B cell (primary cell): ENCODE measurements around the gene PAN3. TPM values are rescaled to one million over a fixed set of nuclear protein-coding genes. Genes with fewer than 3 reads are reported as not detected.

Source experiments
- ATAC-seq: fragments of 200-7000 bp; cut with Tn5 transposase; one replicate; pipeline ENCODE4 v1.10.0; 2021; ENCODE audit warnings: low read depth, mild to moderate bottlenecking, moderate number of reproducible peaks, moderate library complexity
- CTCF ChIA-PET: fragments of 350-600 bp; sonication (Branson Sonifier 250); formaldehyde crosslinking; loops from one replicate; lab custom pipeline; 2021; ENCODE audit warnings: antibody characterized with exemption, inconsistent platforms; lab: Charles Lee
- POLR2A ChIA-PET: fragments of 350-600 bp; sonication (Branson Sonifier 250); formaldehyde crosslinking; loops from one replicate; lab custom pipeline; 2021; ENCODE audit warnings: antibody characterized with exemption; lab: Charles Lee
- DNase-seq: peaks from one replicate; pipeline ENCODE4 v3.0.0; 2013
- H2AFZ ChIP-seq: 2 replicates; pipeline ENCODE4 v1.6.1; 2012; ENCODE audit warnings: mild to moderate bottlenecking, low read depth, low read length; ENCODE audit not compliant: insufficient read depth, poor library complexity, severe bottlenecking
- H3K27ac ChIP-seq, 2 donors: 1 replicate in 1 of 2; 2 replicates in 1 of 2; pipeline ENCODE4 v1.5.1; 2012 to 2013; ENCODE audit warnings: low read length in 2 of 2, mild to moderate bottlenecking in 2 of 2, moderate library complexity in 1 of 2
- H3K27me3 ChIP-seq, 4 experiments: fragments of 200-600 bp in 1 of 4; sonication (generic) in 1 of 4; replicated peaks in 1 of 4; 1 replicate in 2 of 4; 2 replicates in 2 of 4; pipeline versions ENCODE4 v1.6.1 to v1.7.0; 2013 to 2016; ENCODE audit warnings: low read length in 3 of 4, mild to moderate bottlenecking in 2 of 4, mixed read lengths in 1 of 4, moderate library complexity in 1 of 4; ENCODE audit not compliant: insufficient read depth in 4 of 4, control insufficient read depth in 3 of 4; ENCODE audit errors: control extremely low read depth in 1 of 4
- H3K36me3 ChIP-seq, 2 experiments: replicated peaks in 1 of 2; 1 replicate in 1 of 2; 2 replicates in 1 of 2; pipeline versions ENCODE4 v1.6.1 to v1.7.1; 2013; ENCODE audit warnings: low read length in 1 of 2; ENCODE audit not compliant: insufficient read depth in 2 of 2, control insufficient read depth in 1 of 2; ENCODE audit errors: control extremely low read depth in 1 of 2, extremely low read depth in 1 of 2
- H3K4me1 ChIP-seq, 2 donors: fragments of 200-600 bp in 1 of 2; sonication (generic) in 1 of 2; 1 replicate in 1 of 2; 2 replicates in 1 of 2; pipeline versions ENCODE4 v1.5.1 to v1.6.1; 2013 to 2017; ENCODE audit warnings: low read length in 2 of 2; ENCODE audit not compliant: control insufficient read depth in 2 of 2, insufficient read depth in 2 of 2
- H3K4me2 ChIP-seq: replicated peaks from 2 replicates; pipeline ENCODE3; 2012; ENCODE audit warnings: mild to moderate bottlenecking, low read depth, low read length; ENCODE audit not compliant: poor library complexity, severe bottlenecking
- H3K4me3 ChIP-seq, 5 experiments: fragments of 200-600 bp in 1 of 5; sonication (generic) in 1 of 5; 1 replicate in 3 of 5; 2 replicates in 2 of 5; pipeline versions ENCODE4 v1.5.1 to v1.7.0; 2011 to 2016; ENCODE audit warnings: low read length in 4 of 5, mild to moderate bottlenecking in 4 of 5, low read depth in 2 of 5, control low read depth in 1 of 5, moderate library complexity in 1 of 5; ENCODE audit not compliant: insufficient read depth in 1 of 5; ENCODE audit errors: control extremely low read depth in 1 of 5, extremely low read depth in 1 of 5
- H3K79me2 ChIP-seq: fragments of 200-600 bp; sonication (generic); one replicate; pipeline ENCODE4 v1.6.0; 2016; ENCODE audit warnings: low read length; ENCODE audit not compliant: control insufficient read depth, insufficient read depth
- H3K9ac ChIP-seq: fragments of 200-600 bp; sonication (generic); 2 replicates; pipeline ENCODE4 v1.6.1; 2017; ENCODE audit warnings: mild to moderate bottlenecking, low read length, moderate library complexity
- H3K9me3 ChIP-seq, 3 donors: one replicate each; pipeline versions ENCODE4 v1.6.1 to v1.7.1; 2013; ENCODE audit warnings: low read length in 2 of 3; ENCODE audit not compliant: control insufficient read depth in 2 of 3, insufficient read depth in 1 of 3; ENCODE audit errors: control extremely low read depth in 1 of 3
- H4K20me1 ChIP-seq: 2 replicates; pipeline ENCODE4 v1.6.0; 2012; ENCODE audit warnings: mild to moderate bottlenecking, low read length; ENCODE audit not compliant: insufficient read depth, control insufficient read depth, poor library complexity, severe bottlenecking
- H3K27ac Mint-ChIP-seq: one replicate; pipeline ENCODE4 v1.8.0; 2021; ENCODE audit warnings: mixed read lengths
- H3K27me3 Mint-ChIP-seq: one replicate; pipeline ENCODE4 v1.8.0; 2021; ENCODE audit warnings: mixed read lengths
- H3K4me1 Mint-ChIP-seq: one replicate; pipeline ENCODE4 v1.8.0; 2021; ENCODE audit warnings: mixed read lengths
- H3K4me3 Mint-ChIP-seq: one replicate; pipeline ENCODE4 v1.8.0; 2021; ENCODE audit warnings: mixed read lengths
- H3K9me3 Mint-ChIP-seq: one replicate; pipeline ENCODE4 v1.8.0; 2022; ENCODE audit warnings: mixed read lengths; ENCODE audit not compliant: insufficient read depth
- CTCF ChIP-seq: fragments of 200-600 bp; IDR thresholded peaks from one replicate; pipeline ENCODE4 v1.8.0; 2022; ENCODE audit warnings: antibody characterized with exemption, mild to moderate bottlenecking
- EZH2 ChIP-seq: IDR thresholded peaks from 2 replicates; pipeline ENCODE4 v1.6.1; 2012; ENCODE audit warnings: borderline replicate concordance, low read depth, mild to moderate bottlenecking, moderate library complexity, low read length; ENCODE audit not compliant: insufficient read depth, poor library complexity, severe bottlenecking
- WGBS: methylation state at CpG from one replicate; pipeline ENCODE4 v1.1.5; 2013; ENCODE audit warnings: missing lambda C conversion rate; ENCODE audit not compliant: insufficient coverage; 5-methylcytosine and 5-hydroxymethylcytosine counted together
- intact Hi-C: fragments of 100-400 bp; cut with micrococcal nuclease; formaldehyde crosslinking; loops from one replicate; pipeline ENCODE4 v1.10.0; 2022
- polyA plus RNA-seq: library from polyadenylated mRNA; depleted of rRNA; stranded (reverse); fragments of >200 nt; gene quantifications from 2 replicates; pipeline ENCODE4 v1.2.3, GENCODE V29; 2012
- total RNA-seq, 2 donors: library from RNA; stranded (reverse); fragments of 120-200 nt in 1 of 2; gene quantifications; 1 replicate in 1 of 2; 2 replicates in 1 of 2; pipeline versions ENCODE4 v1.2.3 to v1.2.4, GENCODE V29; 2013 to 2022

The PAN3 gene
- total and polyA plus RNA-seq, 2 donors (not counting 1 experiment from before 2014, with no cell fraction given), result 23.4 to 117 TPM

- Mint-ChIP-seq H3K4me1 (peaks cover 6% of the 10 kb centered on the region), H3K4me3 (no peak overlapping the region), H3K9me3 (no peaks in the 10 kb centered on the region)
Observed at GRCh38 chr13:28120317-28120716, 18.0 kb upstream of the PAN3 start.

GRCh38 chr13:28121224-28121623, 17.1 kb upstream of the PAN3 start:
- Mint-ChIP-seq H3K4me1 (peaks cover 8% of the 10 kb centered on the region), H3K27me3 (peaks cover 6% of the 10 kb centered on the region), H3K9me3 (no peaks in the 10 kb centered on the region), H3K4me3 (no peak overlapping the region), H3K27ac (no peak overlapping the region)
- intact Hi-C loops, result no loop called here
- Histone ChIP-seq H3K4me2 (no peak overlapping the region), H4K20me1 (no peaks in the 10 kb centered on the region), H3K79me2 (no peaks in the 10 kb centered on the region), H3K9me3 (no peaks in the 10 kb centered on the region), H3K9ac (no peak overlapping the region), H3K36me3 (no peaks in the 10 kb centered on the region), H3K27ac (no peak overlapping the region), H3K27me3 (no peaks in the 10 kb centered on the region), H3K4me1 (no peaks in the 10 kb centered on the region), H2AFZ (no peak overlapping the region), H3K4me3 (no peak overlapping the region)
- CTCF ChIA-PET, result no interaction called here
- 99% methylated on average over 8 of the region's 8 CpGs for WGBS
- POLR2A ChIA-PET, result no interaction called here
- no peak for DNase-seq
- TF ChIP-seq EZH2 (no peak), CTCF (no peak)
- no peak for ATAC-seq

More at GRCh38 chr13:28120317-28120716, 18.0 kb upstream of the PAN3 start:
- Histone ChIP-seq H3K4me1 (no peaks in the 10 kb centered on the region), H3K79me2 (no peaks in the 10 kb centered on the region), H3K36me3 (no peaks in the 10 kb centered on the region), H3K4me3 (no peak overlapping the region), H3K9me3 (no peaks in the 10 kb centered on the region), H3K4me2 (no peak overlapping the region), H4K20me1 (no peaks in the 10 kb centered on the region), H3K27ac (no peak overlapping the region), H2AFZ (no peak overlapping the region), H3K27me3 (no peaks in the 10 kb centered on the region), H3K9ac (no peak overlapping the region)
- ChIA-PET POLR2A (no interaction called here), CTCF (no interaction called here)
- ATAC-seq (no peak), DNase-seq (no peak)
- peaks cover 6% of the 10 kb centered on the region for H3K27me3 Mint-ChIP-seq
- no peak for TF ChIP-seq CTCF
- TF ChIP-seq EZH2, result no peak
- H3K27ac Mint-ChIP-seq, result no peak overlapping the region
- intact Hi-C loops, result no loop called here
